Tibial nerve (tissue), 4 donors: ENCODE measurements around the gene MFSD12. TPM values are rescaled to one million over a fixed set of nuclear protein-coding genes. Genes with fewer than 3 reads are reported as not detected.
A peak's percentile ranks its signal among the peaks of the same experiment; 100 is the strongest.

Experiments used
- DNase-seq, 2 donors: peaks; one replicate each; pipeline ENCODE4 v3.0.0-alpha.2; 2019; ENCODE audit warnings: low spot score in 2 of 2
- H3K27ac ChIP-seq, 4 donors: fragments of 200-600 bp; sonication (generic) in 3 of 4; one replicate each; pipeline ENCODE4 v1.5.1; 2017 to 2019; ENCODE audit warnings: mild to moderate bottlenecking in 1 of 4
- H3K27me3 ChIP-seq, 2 donors: fragments of 200-600 bp; sonication (generic) in 1 of 2; one replicate each; pipeline versions ENCODE4 v1.5.1 to v1.6.0; 2017 to 2019
- H3K36me3 ChIP-seq, 3 donors: fragments of 200-600 bp; sonication (generic); one replicate each; pipeline ENCODE4 v1.5.1; 2018 to 2019
- H3K4me1 ChIP-seq, 4 donors: fragments of 200-600 bp; sonication (generic) in 3 of 4; one replicate each; pipeline ENCODE4 v1.5.1; 2017 to 2019
- H3K4me3 ChIP-seq, 4 donors: fragments of 200-600 bp; sonication (generic) in 3 of 4; one replicate each; pipeline ENCODE4 v1.5.1; 2017 to 2019; ENCODE audit warnings: mild to moderate bottlenecking in 1 of 4, moderate library complexity in 1 of 4
- H3K9me3 ChIP-seq, 4 donors: fragments of 200-600 bp; sonication (generic) in 3 of 4; one replicate each; pipeline ENCODE4 v1.5.1; 2017 to 2019
- CTCF ChIP-seq, 5 experiments: fragments of 200-600 bp in 3 of 5; fragments of 450-650 bp in 2 of 5; sonication (generic) in 3 of 5; IDR thresholded peaks; one replicate each; pipeline ENCODE4 v1.5.1; 2016 to 2019; ENCODE audit warnings: antibody characterized with exemption in 5 of 5, mild to moderate bottlenecking in 3 of 5, moderate library complexity in 2 of 5
- EP300 ChIP-seq, 2 donors: sonication (generic); formaldehyde crosslinking; IDR thresholded peaks; one replicate each; pipeline ENCODE4 v1.6.1; 2017; ENCODE audit warnings: antibody characterized with exemption in 2 of 2, mild to moderate bottlenecking in 1 of 2
- POLR2A ChIP-seq, 2 donors: fragments of 450-650 bp; IDR thresholded peaks; one replicate each; pipeline ENCODE4 v1.6.1; 2017; ENCODE audit warnings: antibody characterized with exemption in 2 of 2, mild to moderate bottlenecking in 2 of 2, moderate library complexity in 2 of 2
- WGBS, 2 donors: methylation state at CpG; one replicate each; pipeline ENCODE4 v1.1.5; 2018; 5-methylcytosine and 5-hydroxymethylcytosine counted together
- total RNA-seq, 4 donors: library from RNA; depleted of rRNA; stranded (reverse); fragments of >200 nt; gene quantifications; one replicate each; pipeline ENCODE4 v1.1.0, GENCODE V29; 2016

Gene MFSD12
- total RNA-seq, 4 donors from 2014 or later, result 45.7 to 108 (median 62.8) TPM

GRCh38 chr19:3539756-3540118 is 17.6 kb downstream of the MFSD12 start:
- no peak for DNase-seq
- Histone ChIP-seq H3K4me3 (no peak overlapping the region), H3K27ac (peak overlapping the region in 3 of 4 donors; percentile 13 to 96 (median 82)), H3K4me1 (peaks cover 0 to 61% (median 30%) of the 10 kb centered on the region in 4 donors), H3K9me3 (no peaks in the 10 kb centered on the region), H3K27me3 (no peaks in the 10 kb centered on the region), H3K36me3 (peaks cover 5 to 52% (median 6%) of the 10 kb centered on the region in 3 donors)
- WGBS, 2 donors, result 94 to 95% methylated on average over 1 of the region's 1 CpG
- TF ChIP-seq POLR2A (IDR thresholded peaks at IDR 0.05), result no peak
- no peak for TF ChIP-seq EP300 (IDR thresholded peaks at IDR 0.05)
- no peak for TF ChIP-seq CTCF (IDR thresholded peaks at IDR 0.05)

GRCh38 chr19:3538965-3539755 is 18.2 kb downstream of the MFSD12 start, which contains the start of gene TEKTIP1:
Gene TEKTIP1, plus strand, starts transcription at chr19:3539174. Its CDS starts 4 bp downstream, at chr19:3539178.
- Histone ChIP-seq H3K4me3 (no peak within 1 kb of the TSS), H3K9me3 (no peaks in the 10 kb centered on the region), H3K4me1 (peaks cover 0 to 56% (median 30%) of the 10 kb centered on the region in 4 donors), H3K27me3 (no peaks in the 10 kb centered on the region), H3K27ac (peak within 1 kb of the TSS; percentile 82 to 96 (median 90)), H3K36me3 (peaks cover 7 to 52% (median 11%) of the 10 kb centered on the region in 3 donors)
- TF ChIP-seq CTCF (IDR thresholded peaks at IDR 0.05), result no peak
- TF ChIP-seq POLR2A (IDR thresholded peaks at IDR 0.05), result no peak
- TF ChIP-seq EP300 (IDR thresholded peaks at IDR 0.05), result no peak
- DNase-seq, result no peak
- 38 to 48% methylated on average over 26 of the region's 28 CpGs for WGBS, 2 donors

- peaks cover 0 to 48% (median 30%) of the 10 kb centered on the region in 4 donors for H3K4me1 ChIP-seq
- TF ChIP-seq EP300 (IDR thresholded peaks at IDR 0.05) (no peak), POLR2A (IDR thresholded peaks at IDR 0.05) (no peak), CTCF (IDR thresholded peaks at IDR 0.05) (no peak)
- no peaks in the 10 kb centered on the region for H3K27me3 ChIP-seq
- DNase-seq, result no peak
- no peak overlapping the region for H3K4me3 ChIP-seq
- no peaks in the 10 kb centered on the region for H3K9me3 ChIP-seq
- WGBS, 2 donors, result 77 to 83% methylated on average over 24 to 25 of the region's 25 CpGs
- peak overlapping the region; percentile 82 to 96 (median 90) for H3K27ac ChIP-seq
- H3K36me3 ChIP-seq, result peaks cover 7 to 52% (median 12%) of the 10 kb centered on the region in 3 donors
Measured at GRCh38 chr19:3538258-3538929, 19.0 kb downstream of the MFSD12 start.

GRCh38 chr19:3537438-3538240 is 19.7 kb downstream of the MFSD12 start:
- Histone ChIP-seq H3K27ac (peak overlapping the region; percentile 82 to 96 (median 90)), H3K4me1 (peaks cover 0 to 42% (median 30%) of the 10 kb centered on the region in 4 donors), H3K36me3 (peaks cover 10 to 52% (median 17%) of the 10 kb centered on the region in 3 donors), H3K27me3 (no peaks in the 10 kb centered on the region), H3K4me3 (peak overlapping the region in 3 of 4 donors; percentile 11 to 41 (median 13)), H3K9me3 (no peaks in the 10 kb centered on the region)
- no peak for TF ChIP-seq CTCF (IDR thresholded peaks at IDR 0.05)
- TF ChIP-seq POLR2A (IDR thresholded peaks at IDR 0.05), result no peak
- DNase-seq, result no peak
- WGBS, 2 donors, result 64 to 74% methylated on average over 22 of the region's 22 CpGs
